C4-2B (cell line): ENCODE results near the gene VEPH1.

Source experiments
- ZFX ChIP-seq: fragments of 450-650 bp; IDR thresholded peaks from 2 replicates; pipeline ENCODE4 v1.6.1; 2017
- TF ChIP-seq, protein P1 (sequence below): fragments of 450-650 bp; conservative IDR thresholded peaks from 2 replicates; pipeline ENCODE4 v1.5.1; 2017; ENCODE audit warnings: mild to moderate bottlenecking

DNA sequence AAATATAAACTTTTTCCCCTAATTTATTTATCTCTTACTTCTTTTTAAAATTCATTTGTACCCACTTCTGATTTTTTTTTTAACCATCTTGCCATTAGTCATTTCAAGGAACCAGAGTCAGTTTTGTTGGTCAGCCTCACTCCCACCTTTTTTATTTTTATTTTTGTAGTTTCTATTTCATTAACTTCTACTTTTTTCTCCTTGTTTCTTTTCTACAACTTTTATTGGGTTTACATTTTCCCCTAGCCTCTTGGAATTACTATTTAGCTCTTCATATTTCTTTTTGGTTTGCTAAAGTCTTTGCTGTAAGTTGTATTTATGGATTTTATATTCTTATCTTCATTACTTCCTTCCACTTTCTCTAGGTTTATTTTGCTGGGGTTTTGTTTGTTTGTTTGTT is 13.7 kb upstream of the VEPH1 start:
- TF ChIP-seq, protein P1, sequence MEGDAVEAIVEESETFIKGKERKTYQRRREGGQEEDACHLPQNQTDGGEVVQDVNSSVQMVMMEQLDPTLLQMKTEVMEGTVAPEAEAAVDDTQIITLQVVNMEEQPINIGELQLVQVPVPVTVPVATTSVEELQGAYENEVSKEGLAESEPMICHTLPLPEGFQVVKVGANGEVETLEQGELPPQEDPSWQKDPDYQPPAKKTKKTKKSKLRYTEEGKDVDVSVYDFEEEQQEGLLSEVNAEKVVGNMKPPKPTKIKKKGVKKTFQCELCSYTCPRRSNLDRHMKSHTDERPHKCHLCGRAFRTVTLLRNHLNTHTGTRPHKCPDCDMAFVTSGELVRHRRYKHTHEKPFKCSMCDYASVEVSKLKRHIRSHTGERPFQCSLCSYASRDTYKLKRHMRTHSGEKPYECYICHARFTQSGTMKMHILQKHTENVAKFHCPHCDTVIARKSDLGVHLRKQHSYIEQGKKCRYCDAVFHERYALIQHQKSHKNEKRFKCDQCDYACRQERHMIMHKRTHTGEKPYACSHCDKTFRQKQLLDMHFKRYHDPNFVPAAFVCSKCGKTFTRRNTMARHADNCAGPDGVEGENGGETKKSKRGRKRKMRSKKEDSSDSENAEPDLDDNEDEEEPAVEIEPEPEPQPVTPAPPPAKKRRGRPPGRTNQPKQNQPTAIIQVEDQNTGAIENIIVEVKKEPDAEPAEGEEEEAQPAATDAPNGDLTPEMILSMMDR, result no peak
- no peak for TF ChIP-seq ZFX
